SK-N-SH (cell line): ENCODE results near the gene VTN. TPM values are rescaled to one million over a fixed set of nuclear protein-coding genes. Genes with fewer than 3 reads are reported as not detected.

Experiments
- CTCF ChIA-PET: fragments of 300-600, 350-600 bp; formaldehyde crosslinking; extraction: SDS; loops from one replicate; lab custom pipeline; 2021; lab: Yijun Ruan, JAX
- POLR2A ChIA-PET: fragments of 350-600 bp; sonication (Branson Sonifier 250); formaldehyde crosslinking; extraction: SDS; loops from one replicate; lab custom pipeline; 2020; ENCODE audit warnings: antibody characterized with exemption, inconsistent platforms; lab: Yijun Ruan, JAX
- DNase-seq: peaks from one replicate; pipeline ENCODE4 v3.0.0; 2012
- H2AFZ ChIP-seq: fragments of 200-600 bp; sonication (generic); 2 replicates; pipeline ENCODE4 v1.8.1; 2016; ENCODE audit warnings: antibody characterized with exemption, mild to moderate bottlenecking, low read depth
- H3F3A ChIP-seq: fragments of 200-600 bp; sonication (generic); replicated peaks from 2 replicates; pipeline ENCODE3; 2016; ENCODE audit warnings: antibody characterized with exemption, mild to moderate bottlenecking; ENCODE audit not compliant: insufficient read depth
- H3K27ac ChIP-seq, 2 experiments: fragments of 200-500 bp in 1 of 2; fragments of 200-600 bp in 1 of 2; sonication (Bioruptor generic) in 1 of 2; sonication (generic), shearing (Covaris generic) in 1 of 2; 2 replicates each; pipeline versions ENCODE4 v1.5.1 to v1.6.1; 2014 to 2016; ENCODE audit warnings: low read depth in 2 of 2, inconsistent platforms in 1 of 2, low read length in 1 of 2, mild to moderate bottlenecking in 1 of 2, mixed read lengths in 1 of 2
- H3K27me3 ChIP-seq: fragments of 200-600 bp; sonication (generic), shearing (Covaris generic); 2 replicates; pipeline ENCODE4 v1.6.1; 2016; ENCODE audit warnings: mixed run types; ENCODE audit not compliant: insufficient read depth
- H3K36me3 ChIP-seq, 2 experiments: fragments of 200-500 bp in 1 of 2; fragments of 200-600 bp in 1 of 2; sonication (Bioruptor generic) in 1 of 2; sonication (generic) in 1 of 2; replicated peaks in 1 of 2; 2 replicates each; pipeline versions ENCODE3 to v1.5.1; 2014 to 2016; ENCODE audit warnings: low read length in 1 of 2, mild to moderate bottlenecking in 1 of 2; ENCODE audit not compliant: insufficient read depth in 2 of 2, control insufficient read depth in 1 of 2
- H3K4me1 ChIP-seq, 2 experiments: fragments of 200-500 bp in 1 of 2; fragments of 200-600 bp in 1 of 2; sonication (Bioruptor generic) in 1 of 2; sonication (generic), shearing (Covaris generic) in 1 of 2; 2 replicates each; pipeline versions ENCODE4 v1.5.1 to v1.6.1; 2014 to 2016; ENCODE audit warnings: low read depth in 1 of 2, low read length in 1 of 2, mixed run types in 1 of 2; ENCODE audit not compliant: insufficient read depth in 2 of 2, control insufficient read depth in 1 of 2
- H3K4me2 ChIP-seq: fragments of 200-600 bp; sonication (generic), shearing (Covaris generic); 2 replicates; pipeline ENCODE4 v1.6.1; 2017; ENCODE audit warnings: mixed run types
- H3K4me3 ChIP-seq, 2 experiments: fragments of 200-500 bp in 1 of 2; fragments of 200-600 bp in 1 of 2; sonication (Bioruptor generic) in 1 of 2; sonication (generic), shearing (Covaris generic) in 1 of 2; 2 replicates each; pipeline versions ENCODE4 v1.5.1 to v1.8.1; 2014 to 2016; ENCODE audit warnings: low read depth in 2 of 2, inconsistent platforms in 1 of 2, low read length in 1 of 2, mild to moderate bottlenecking in 1 of 2, mixed read lengths in 1 of 2, moderate library complexity in 1 of 2
- H3K79me2 ChIP-seq: fragments of 200-600 bp; sonication (generic); 2 replicates; pipeline ENCODE4 v1.8.1; 2017; ENCODE audit warnings: mild to moderate bottlenecking; ENCODE audit not compliant: insufficient read depth
- H3K9ac ChIP-seq: fragments of 200-600 bp; sonication (generic); 2 replicates; pipeline ENCODE4 v1.6.1; 2017; ENCODE audit warnings: mixed run types
- H3K9me2 ChIP-seq: fragments of 200-600 bp; sonication (generic); 2 replicates; pipeline ENCODE4 v1.6.1; 2017; ENCODE audit warnings: mixed run types
- H3K9me3 ChIP-seq: fragments of 200-600 bp; sonication (generic); 2 replicates; pipeline ENCODE4 v1.6.1; 2017; ENCODE audit warnings: mixed run types, mild to moderate bottlenecking, moderate library complexity
- H4K20me1 ChIP-seq: fragments of 200-600 bp; sonication (generic); 2 replicates; pipeline ENCODE4 v1.6.1; 2017; ENCODE audit warnings: mild to moderate bottlenecking, mixed run types; ENCODE audit not compliant: insufficient read depth
- CHD2 ChIP-seq: fragments of 150-350 bp; IDR thresholded peaks from 2 replicates; pipeline ENCODE4 v1.6.1; 2018; ENCODE audit warnings: low read length; ENCODE audit not compliant: partially characterized antibody
- FOXJ3 ChIP-seq: sonication (generic); formaldehyde crosslinking; IDR thresholded peaks from 2 replicates; pipeline ENCODE4 v1.5.1; 2020; ENCODE audit warnings: mild to moderate bottlenecking, missing genetic modification reagents
- FOXM1 ChIP-seq: IDR thresholded peaks from 2 replicates; pipeline ENCODE4 v1.4.0; 2012; ENCODE audit warnings: low read depth, mild to moderate bottlenecking
- JUND ChIP-seq: IDR thresholded peaks from 2 replicates; pipeline ENCODE4 v1.4.0; 2012
- MEF2A ChIP-seq: IDR thresholded peaks from 2 replicates; pipeline ENCODE4 v1.4.0; 2012; ENCODE audit warnings: low read depth, borderline replicate concordance
- MXI1 ChIP-seq: IDR thresholded peaks from 2 replicates; pipeline ENCODE4 v1.6.1; 2012; ENCODE audit warnings: mild to moderate bottlenecking, low read depth, low read length, improper control_type of control experiment
- NRF1 ChIP-seq: IDR thresholded peaks from 2 replicates; pipeline ENCODE4 v1.6.1; 2012; ENCODE audit warnings: low read depth, mild to moderate bottlenecking, low read length
- RAD21 ChIP-seq: IDR thresholded peaks from 2 replicates; pipeline ENCODE4 v1.6.1; 2012; ENCODE audit warnings: mild to moderate bottlenecking, low read length
- RCOR1 ChIP-seq: fragments of 150-350 bp; IDR thresholded peaks from 2 replicates; pipeline ENCODE4 v1.6.1; 2017; ENCODE audit warnings: antibody characterized with exemption, low read length
- REST ChIP-seq: IDR thresholded peaks from 2 replicates; pipeline ENCODE4 v1.6.1; 2012; ENCODE audit warnings: mild to moderate bottlenecking, low read depth, low read length, moderate library complexity
- SIN3A ChIP-seq: IDR thresholded peaks from 2 replicates; pipeline ENCODE4 v1.6.1; 2012; ENCODE audit warnings: low read depth, mild to moderate bottlenecking, low read length, moderate library complexity, borderline replicate concordance
- SMC3 ChIP-seq: IDR thresholded peaks from 2 replicates; pipeline ENCODE4 v1.6.1; 2012; ENCODE audit warnings: low read depth, low read length, improper control_type of control experiment
- TAF1 ChIP-seq: IDR thresholded peaks from 2 replicates; pipeline ENCODE4 v1.6.1; 2012; ENCODE audit warnings: low read depth, mild to moderate bottlenecking, low read length, moderate library complexity, borderline replicate concordance
- TEAD4 ChIP-seq: IDR thresholded peaks from 2 replicates; pipeline ENCODE4 v1.4.0; 2012; ENCODE audit warnings: mild to moderate bottlenecking, borderline replicate concordance; ENCODE audit not compliant: insufficient read depth
- YY1 ChIP-seq: IDR thresholded peaks from 2 replicates; pipeline ENCODE4 v1.4.0; 2012; ENCODE audit warnings: low read depth, mild to moderate bottlenecking
- ZBTB33 ChIP-seq: IDR thresholded peaks from 2 replicates; pipeline ENCODE4 v1.4.0; 2012; ENCODE audit warnings: low read depth, borderline replicate concordance
- WGBS: methylation state at CpG from one replicate; pipeline ENCODE4 v1.1.6; 2017; ENCODE audit warnings: low lambda C conversion rate; 5-methylcytosine and 5-hydroxymethylcytosine counted together
- polyA plus RNA-seq, 3 experiments: library from polyadenylated mRNA; depleted of rRNA; stranded (reverse); fragments of >200 nt; gene quantifications; 2 replicates each; pipeline ENCODE4 v1.2.3, GENCODE V29; 2012
- TF ChIP-seq, protein P1 (sequence below): fragments of 150-350 bp; IDR thresholded peaks from 2 replicates; pipeline ENCODE4 v1.6.1; 2016; ENCODE audit warnings: mild to moderate bottlenecking, low read depth, low read length
- TF ChIP-seq, protein P2 (sequence below): fragments of 200-600 bp; sonication (generic); IDR thresholded peaks from 2 replicates; pipeline ENCODE4 v1.6.1; 2017; ENCODE audit warnings: antibody characterized with exemption, mild to moderate bottlenecking, moderate library complexity

VTN gene
- polyA plus RNA-seq, 1 of the 3 experiments (the other 2 are of a cell fraction): 1.2 TPM

- Histone ChIP-seq H3K36me3 (peaks cover 30 to 61% of the 10 kb centered on the region in 2 experiments), H3K9ac (no peak overlapping the region), H3F3A (peaks cover 4% of the 10 kb centered on the region), H4K20me1 (no peaks in the 10 kb centered on the region), H2AFZ (no peak overlapping the region), H3K9me2 (no peaks in the 10 kb centered on the region), H3K27ac (no peak overlapping the region), H3K4me2 (no peak overlapping the region), H3K4me3 (no peak overlapping the region), H3K4me1 (no peaks in the 10 kb centered on the region), H3K9me3 (no peaks in the 10 kb centered on the region), H3K79me2 (no peaks in the 10 kb centered on the region), H3K27me3 (no peaks in the 10 kb centered on the region)
- CTCF ChIA-PET: no interaction called here
- TF ChIP-seq JUND: no peak
- TF ChIP-seq, protein P1, sequence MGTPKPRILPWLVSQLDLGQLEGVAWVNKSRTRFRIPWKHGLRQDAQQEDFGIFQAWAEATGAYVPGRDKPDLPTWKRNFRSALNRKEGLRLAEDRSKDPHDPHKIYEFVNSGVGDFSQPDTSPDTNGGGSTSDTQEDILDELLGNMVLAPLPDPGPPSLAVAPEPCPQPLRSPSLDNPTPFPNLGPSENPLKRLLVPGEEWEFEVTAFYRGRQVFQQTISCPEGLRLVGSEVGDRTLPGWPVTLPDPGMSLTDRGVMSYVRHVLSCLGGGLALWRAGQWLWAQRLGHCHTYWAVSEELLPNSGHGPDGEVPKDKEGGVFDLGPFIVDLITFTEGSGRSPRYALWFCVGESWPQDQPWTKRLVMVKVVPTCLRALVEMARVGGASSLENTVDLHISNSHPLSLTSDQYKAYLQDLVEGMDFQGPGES: no peak
- no peak for TF ChIP-seq TEAD4
- TF ChIP-seq SIN3A: no peak
- no peak for TF ChIP-seq MXI1
- TF ChIP-seq MEF2A: no peak
- POLR2A ChIA-PET: no interaction called here
- DNase-seq: no peak
- 56% methylated on average over 2 of the region's 2 CpGs for WGBS
Measured at GRCh38 chr17:28391401-28391800, 21.3 kb upstream of the VTN start.

- no peaks in the 10 kb centered on the region for H3K79me2 ChIP-seq
- H3K9me2 ChIP-seq: no peaks in the 10 kb centered on the region
- no peak overlapping the region for H3K27ac ChIP-seq
- no peak overlapping the region for H3K4me2 ChIP-seq
- H4K20me1 ChIP-seq: no peaks in the 10 kb centered on the region
- no peak overlapping the region for H2AFZ ChIP-seq
- peaks cover 4% of the 10 kb centered on the region for H3F3A ChIP-seq
- WGBS: 88% methylated on average over 1 of the region's 1 CpG
- H3K36me3 ChIP-seq: peaks cover 34 to 59% of the 10 kb centered on the region in 2 experiments
- ChIA-PET POLR2A (no interaction called here), CTCF (no interaction called here)
- no peak for TF ChIP-seq SMC3
- no peak for TF ChIP-seq TEAD4
- TF ChIP-seq FOXM1: no peak
- TF ChIP-seq NRF1: no peak
- TF ChIP-seq, protein P2, sequence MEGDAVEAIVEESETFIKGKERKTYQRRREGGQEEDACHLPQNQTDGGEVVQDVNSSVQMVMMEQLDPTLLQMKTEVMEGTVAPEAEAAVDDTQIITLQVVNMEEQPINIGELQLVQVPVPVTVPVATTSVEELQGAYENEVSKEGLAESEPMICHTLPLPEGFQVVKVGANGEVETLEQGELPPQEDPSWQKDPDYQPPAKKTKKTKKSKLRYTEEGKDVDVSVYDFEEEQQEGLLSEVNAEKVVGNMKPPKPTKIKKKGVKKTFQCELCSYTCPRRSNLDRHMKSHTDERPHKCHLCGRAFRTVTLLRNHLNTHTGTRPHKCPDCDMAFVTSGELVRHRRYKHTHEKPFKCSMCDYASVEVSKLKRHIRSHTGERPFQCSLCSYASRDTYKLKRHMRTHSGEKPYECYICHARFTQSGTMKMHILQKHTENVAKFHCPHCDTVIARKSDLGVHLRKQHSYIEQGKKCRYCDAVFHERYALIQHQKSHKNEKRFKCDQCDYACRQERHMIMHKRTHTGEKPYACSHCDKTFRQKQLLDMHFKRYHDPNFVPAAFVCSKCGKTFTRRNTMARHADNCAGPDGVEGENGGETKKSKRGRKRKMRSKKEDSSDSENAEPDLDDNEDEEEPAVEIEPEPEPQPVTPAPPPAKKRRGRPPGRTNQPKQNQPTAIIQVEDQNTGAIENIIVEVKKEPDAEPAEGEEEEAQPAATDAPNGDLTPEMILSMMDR: no peak
- TF ChIP-seq YY1: no peak
- TF ChIP-seq TAF1: no peak
- no peak for TF ChIP-seq CHD2
- no peak for TF ChIP-seq RCOR1
- TF ChIP-seq RAD21: no peak
- TF ChIP-seq FOXJ3 (CRISPR knock-in tag): no peak
- TF ChIP-seq ZBTB33: no peak
- TF ChIP-seq REST: no peak
- TF ChIP-seq, all 33 proteins: peak for 0
- Histone ChIP-seq H3K9ac (no peak overlapping the region), H3K4me1 (no peaks in the 10 kb centered on the region), H3K9me3 (no peaks in the 10 kb centered on the region), H3K27me3 (no peaks in the 10 kb centered on the region), H3K4me3 (no peak overlapping the region)
- no peak for DNase-seq
Measured at GRCh38 chr17:28390984-28391383, 20.9 kb upstream of the VTN start.
